Sigmoid colon (tissue), 4 donors: ENCODE measurements around the gene CD4.

Source experiments
- EP300 ChIP-seq, 4 donors: sonication (generic); formaldehyde crosslinking; IDR thresholded peaks; one replicate each; pipeline ENCODE4 v1.6.1; 2017; ENCODE audit warnings: antibody characterized with exemption in 4 of 4
- POLR2A ChIP-seq, 2 donors: fragments of 450-650 bp; IDR thresholded peaks; one replicate each; pipeline ENCODE4 v1.6.1; 2016; ENCODE audit warnings: antibody characterized with exemption in 2 of 2, mild to moderate bottlenecking in 2 of 2, moderate library complexity in 2 of 2
- TF ChIP-seq, protein P1 (sequence below), 4 experiments: fragments of 450-650 bp in 3 of 4; fragments of 200-600 bp in 1 of 4; IDR thresholded peaks; one replicate each; pipeline ENCODE4 v1.5.1; 2016 to 2019; ENCODE audit warnings: antibody characterized with exemption in 4 of 4, mild to moderate bottlenecking in 3 of 4, moderate library complexity in 2 of 4

DNA sequence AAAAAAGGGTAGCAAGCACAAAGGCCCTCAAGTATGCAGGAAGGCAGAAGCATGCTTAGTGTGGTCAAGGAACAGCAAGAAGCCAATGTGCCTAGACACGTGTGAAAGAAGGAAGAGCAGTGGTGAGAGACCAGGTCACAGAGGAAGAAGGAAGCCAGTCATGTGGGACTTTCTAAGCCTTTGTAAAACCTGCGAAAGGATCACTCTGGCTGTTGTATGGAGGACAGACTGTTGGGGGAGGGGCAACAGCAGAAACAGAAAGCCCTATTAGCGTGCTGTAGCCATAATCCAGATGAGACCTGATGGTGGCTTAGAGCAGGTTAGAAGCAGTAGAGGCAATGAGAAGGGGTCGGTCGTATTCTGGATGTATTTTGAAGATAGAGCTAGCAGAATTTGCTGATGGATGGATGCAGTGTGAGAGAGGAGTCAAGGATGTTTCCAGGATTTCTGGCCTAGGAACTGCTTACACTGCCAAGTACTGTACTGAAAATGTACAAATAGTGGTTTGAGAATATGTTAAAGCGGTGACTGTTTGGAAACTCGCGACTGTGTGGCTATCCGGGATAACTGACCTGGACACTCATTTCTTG is 30.7 kb upstream of the CD4 start:
- TF ChIP-seq POLR2A (IDR thresholded peaks at IDR 0.05) (no peak), EP300 (IDR thresholded peaks at IDR 0.05) (no peak)
- TF ChIP-seq, protein P1, sequence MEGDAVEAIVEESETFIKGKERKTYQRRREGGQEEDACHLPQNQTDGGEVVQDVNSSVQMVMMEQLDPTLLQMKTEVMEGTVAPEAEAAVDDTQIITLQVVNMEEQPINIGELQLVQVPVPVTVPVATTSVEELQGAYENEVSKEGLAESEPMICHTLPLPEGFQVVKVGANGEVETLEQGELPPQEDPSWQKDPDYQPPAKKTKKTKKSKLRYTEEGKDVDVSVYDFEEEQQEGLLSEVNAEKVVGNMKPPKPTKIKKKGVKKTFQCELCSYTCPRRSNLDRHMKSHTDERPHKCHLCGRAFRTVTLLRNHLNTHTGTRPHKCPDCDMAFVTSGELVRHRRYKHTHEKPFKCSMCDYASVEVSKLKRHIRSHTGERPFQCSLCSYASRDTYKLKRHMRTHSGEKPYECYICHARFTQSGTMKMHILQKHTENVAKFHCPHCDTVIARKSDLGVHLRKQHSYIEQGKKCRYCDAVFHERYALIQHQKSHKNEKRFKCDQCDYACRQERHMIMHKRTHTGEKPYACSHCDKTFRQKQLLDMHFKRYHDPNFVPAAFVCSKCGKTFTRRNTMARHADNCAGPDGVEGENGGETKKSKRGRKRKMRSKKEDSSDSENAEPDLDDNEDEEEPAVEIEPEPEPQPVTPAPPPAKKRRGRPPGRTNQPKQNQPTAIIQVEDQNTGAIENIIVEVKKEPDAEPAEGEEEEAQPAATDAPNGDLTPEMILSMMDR (IDR thresholded peaks at IDR 0.05), result no peak
